Suprapubic skin (tissue), 4 donors: Measurements from ENCODE around the gene RNF31. TPM values are rescaled to one million over a fixed set of nuclear protein-coding genes. Genes with fewer than 3 reads are reported as not detected.

Experiments
- DNase-seq, 2 donors: peaks; one replicate each; pipeline ENCODE4 v3.0.0-alpha.2; 2019; ENCODE audit warnings: low spot score in 2 of 2
- H3K27ac ChIP-seq: fragments of 200-600 bp; sonication (generic); one replicate; pipeline ENCODE4 v1.5.1; 2019
- H3K27me3 ChIP-seq: fragments of 200-600 bp; sonication (generic); one replicate; pipeline ENCODE4 v1.5.1; 2019
- H3K36me3 ChIP-seq: fragments of 200-600 bp; sonication (generic); one replicate; pipeline ENCODE4 v1.5.1; 2019
- H3K4me1 ChIP-seq: fragments of 200-600 bp; sonication (generic); one replicate; pipeline ENCODE4 v1.5.1; 2019
- H3K4me3 ChIP-seq: fragments of 200-600 bp; sonication (generic); one replicate; pipeline ENCODE4 v1.5.1; 2019; ENCODE audit warnings: mild to moderate bottlenecking
- H3K9me3 ChIP-seq: fragments of 200-600 bp; sonication (generic); one replicate; pipeline ENCODE4 v1.5.1; 2019
- EP300 ChIP-seq: sonication (generic); formaldehyde crosslinking; IDR thresholded peaks from one replicate; pipeline ENCODE4 v1.6.1; 2017; ENCODE audit warnings: antibody characterized with exemption
- POLR2A ChIP-seq, 2 donors: fragments of 450-650 bp; IDR thresholded peaks; one replicate each; pipeline ENCODE4 v1.6.1; 2017; ENCODE audit warnings: antibody characterized with exemption in 2 of 2, mild to moderate bottlenecking in 2 of 2, moderate library complexity in 2 of 2
- POLR2AphosphoS5 ChIP-seq, 3 donors: sonication (generic); formaldehyde crosslinking; IDR thresholded peaks; one replicate each; pipeline ENCODE4 v1.6.1; 2017; ENCODE audit warnings: antibody characterized with exemption in 3 of 3
- WGBS: methylation state at CpG from one replicate; pipeline ENCODE4 v1.1.5; 2018; 5-methylcytosine and 5-hydroxymethylcytosine counted together
- total RNA-seq, 4 donors: library from RNA; depleted of rRNA; stranded (reverse); fragments of >200 nt; gene quantifications; one replicate each; pipeline ENCODE4 v1.1.0, GENCODE V29; 2016
- TF ChIP-seq, protein P1 (sequence below), 2 donors: fragments of 200-600 bp in 1 of 2; fragments of 450-650 bp in 1 of 2; sonication (generic) in 1 of 2; IDR thresholded peaks; one replicate each; pipeline ENCODE4 v1.5.1; 2016 to 2019; ENCODE audit warnings: antibody characterized with exemption in 2 of 2, mild to moderate bottlenecking in 1 of 2, moderate library complexity in 1 of 2

The RNF31 gene
- total RNA-seq, 4 donors from 2014 or later, result 62.3 to 97.2 (median 70.6) TPM

DNA sequence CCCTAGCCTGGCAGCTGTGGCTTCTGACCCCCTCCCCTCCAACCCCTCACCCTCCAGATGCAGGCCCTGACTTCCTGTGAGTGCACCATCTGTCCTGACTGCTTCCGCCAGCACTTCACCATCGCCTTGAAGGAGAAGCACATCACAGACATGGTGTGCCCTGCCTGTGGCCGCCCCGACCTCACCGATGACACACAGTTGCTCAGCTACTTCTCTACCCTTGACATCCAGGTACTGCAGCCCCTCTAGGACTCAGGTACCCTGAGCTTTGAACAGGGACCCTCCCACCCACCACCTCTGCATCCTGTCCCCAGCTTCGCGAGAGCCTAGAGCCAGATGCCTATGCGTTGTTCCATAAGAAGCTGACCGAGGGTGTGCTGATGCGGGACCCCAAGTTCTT is 7.8 kb downstream of the RNF31 start:
- H3K27ac ChIP-seq, result no peak overlapping the region
- no peaks in the 10 kb centered on the region for H3K27me3 ChIP-seq
- no peak for DNase-seq
- no peak overlapping the region for H3K4me3 ChIP-seq
- H3K9me3 ChIP-seq, result no peaks in the 10 kb centered on the region
- H3K4me1 ChIP-seq, result peaks cover under 1% of the 10 kb centered on the region
- TF ChIP-seq POLR2A (IDR thresholded peaks at IDR 0.05), result no peak
- TF ChIP-seq EP300, result no peak
- TF ChIP-seq, protein P1, sequence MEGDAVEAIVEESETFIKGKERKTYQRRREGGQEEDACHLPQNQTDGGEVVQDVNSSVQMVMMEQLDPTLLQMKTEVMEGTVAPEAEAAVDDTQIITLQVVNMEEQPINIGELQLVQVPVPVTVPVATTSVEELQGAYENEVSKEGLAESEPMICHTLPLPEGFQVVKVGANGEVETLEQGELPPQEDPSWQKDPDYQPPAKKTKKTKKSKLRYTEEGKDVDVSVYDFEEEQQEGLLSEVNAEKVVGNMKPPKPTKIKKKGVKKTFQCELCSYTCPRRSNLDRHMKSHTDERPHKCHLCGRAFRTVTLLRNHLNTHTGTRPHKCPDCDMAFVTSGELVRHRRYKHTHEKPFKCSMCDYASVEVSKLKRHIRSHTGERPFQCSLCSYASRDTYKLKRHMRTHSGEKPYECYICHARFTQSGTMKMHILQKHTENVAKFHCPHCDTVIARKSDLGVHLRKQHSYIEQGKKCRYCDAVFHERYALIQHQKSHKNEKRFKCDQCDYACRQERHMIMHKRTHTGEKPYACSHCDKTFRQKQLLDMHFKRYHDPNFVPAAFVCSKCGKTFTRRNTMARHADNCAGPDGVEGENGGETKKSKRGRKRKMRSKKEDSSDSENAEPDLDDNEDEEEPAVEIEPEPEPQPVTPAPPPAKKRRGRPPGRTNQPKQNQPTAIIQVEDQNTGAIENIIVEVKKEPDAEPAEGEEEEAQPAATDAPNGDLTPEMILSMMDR (IDR thresholded peaks at IDR 0.05), result no peak
- TF ChIP-seq POLR2AphosphoS5 (IDR thresholded peaks at IDR 0.05), result no peak
- 99% methylated on average over 7 of the region's 10 CpGs for WGBS
- peaks cover 87% of the 10 kb centered on the region for H3K36me3 ChIP-seq

DNA sequence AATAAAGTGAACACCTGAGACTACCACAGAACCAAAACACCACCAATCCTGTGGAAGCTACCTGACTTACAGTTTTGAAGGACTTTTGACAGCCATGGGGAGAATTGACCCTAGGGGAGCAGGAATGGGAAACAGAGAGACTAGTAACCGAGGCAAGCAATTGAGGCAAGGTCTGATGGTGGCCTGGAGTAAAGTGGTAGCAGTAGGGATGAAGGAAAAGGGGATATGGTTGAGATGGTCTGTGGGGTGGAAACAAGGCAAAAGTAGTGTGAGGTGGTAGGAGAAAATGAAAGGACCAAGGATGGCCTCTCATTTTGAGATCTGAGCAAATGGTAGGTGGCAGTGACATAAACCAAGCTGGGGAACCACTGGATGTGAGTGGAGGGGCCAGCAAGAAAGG is 9.5 kb downstream of the RNF31 start:
- 86% methylated on average over 1 of the region's 1 CpG for WGBS
- Histone ChIP-seq H3K4me3 (no peak overlapping the region), H3K9me3 (no peaks in the 10 kb centered on the region), H3K27ac (no peak overlapping the region), H3K36me3 (peaks cover 75% of the 10 kb centered on the region), H3K4me1 (peaks cover 15% of the 10 kb centered on the region), H3K27me3 (no peaks in the 10 kb centered on the region)
- DNase-seq, result no peak
- TF ChIP-seq, protein P1 (IDR thresholded peaks at IDR 0.05), result no peak
- TF ChIP-seq POLR2AphosphoS5 (IDR thresholded peaks at IDR 0.05) (no peak), EP300 (no peak), POLR2A (IDR thresholded peaks at IDR 0.05) (no peak)

DNA sequence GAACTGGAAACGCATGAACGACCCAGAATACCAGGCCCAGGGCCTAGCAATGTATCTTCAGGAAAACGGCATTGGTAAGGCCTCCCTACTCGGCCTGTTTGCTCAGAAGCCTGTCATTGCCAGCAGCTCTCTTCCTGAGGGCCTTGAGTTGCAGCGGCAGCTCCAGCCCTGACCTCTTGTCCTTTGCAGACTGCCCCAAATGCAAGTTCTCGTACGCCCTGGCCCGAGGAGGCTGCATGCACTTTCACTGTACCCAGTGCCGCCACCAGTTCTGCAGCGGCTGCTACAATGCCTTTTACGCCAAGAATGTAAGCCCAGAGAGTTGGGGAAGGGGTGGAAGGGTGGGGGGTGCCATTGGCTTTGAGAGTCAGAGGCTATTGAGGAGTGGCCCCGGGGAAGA is 10.0 kb downstream of the RNF31 start:
- Histone ChIP-seq H3K27me3 (no peaks in the 10 kb centered on the region), H3K9me3 (no peaks in the 10 kb centered on the region), H3K4me1 (peaks cover 19% of the 10 kb centered on the region), H3K36me3 (peaks cover 70% of the 10 kb centered on the region), H3K4me3 (no peak overlapping the region), H3K27ac (no peak overlapping the region)
- no peak for DNase-seq
- 93% methylated on average over 9 of the region's 12 CpGs for WGBS
- TF ChIP-seq POLR2AphosphoS5 (IDR thresholded peaks at IDR 0.05), result no peak

DNA sequence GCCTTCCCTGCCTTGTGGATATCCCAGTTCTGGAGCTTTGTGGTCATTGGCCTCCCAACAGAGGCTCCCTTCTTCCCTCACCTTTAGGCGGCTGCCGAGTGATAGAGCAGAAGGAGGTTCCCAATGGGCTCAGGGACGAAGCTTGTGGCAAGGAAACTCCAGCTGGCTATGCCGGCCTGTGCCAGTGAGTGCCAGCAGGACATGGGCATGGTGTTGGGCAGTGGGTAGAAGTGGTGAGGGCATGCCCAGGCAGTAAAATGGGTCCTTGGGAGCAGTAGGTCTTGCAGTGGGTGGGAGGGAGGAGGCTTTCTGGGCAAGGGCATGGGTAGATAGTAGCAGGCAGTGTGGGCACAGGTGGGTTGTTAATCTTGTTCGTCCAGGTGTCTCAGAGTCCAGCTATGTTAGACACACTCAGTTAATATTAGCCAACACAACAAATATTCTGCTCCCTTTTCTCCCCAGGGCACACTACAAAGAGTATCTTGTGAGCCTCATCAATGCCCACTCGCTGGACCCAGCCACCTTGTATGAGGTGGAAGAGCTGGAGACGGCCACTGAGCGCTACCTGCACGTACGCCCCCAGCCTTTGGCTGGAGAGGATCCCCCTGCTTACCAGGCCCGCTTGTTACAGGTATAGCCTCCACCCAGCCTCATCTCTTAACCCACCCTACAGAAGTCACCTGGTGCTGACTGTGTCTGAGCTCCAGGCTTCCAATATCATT is 12.6 kb downstream of the RNF31 start:
- peaks cover 67% of the 10 kb centered on the region for H3K36me3 ChIP-seq
- 69% methylated on average over 8 of the region's 11 CpGs for WGBS

DNA sequence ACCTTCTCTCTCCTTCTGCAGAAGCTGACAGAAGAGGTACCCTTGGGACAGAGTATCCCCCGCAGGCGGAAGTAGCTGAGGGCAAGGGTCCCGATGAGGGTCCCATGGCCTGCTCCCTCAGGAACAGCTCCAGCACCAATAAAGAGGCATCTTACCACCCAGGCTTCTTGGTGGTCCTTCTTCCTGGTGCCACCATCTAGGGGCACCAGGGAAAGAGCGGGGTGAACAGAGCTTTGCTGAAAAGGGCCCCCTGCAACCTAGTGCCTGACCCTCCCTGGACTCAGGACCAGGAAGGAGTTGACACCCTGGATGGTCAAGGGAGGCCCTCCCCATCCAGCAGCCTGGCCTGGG is 13.2 kb downstream of the RNF31 start:
- Histone ChIP-seq H3K27me3 (no peaks in the 10 kb centered on the region), H3K9me3 (no peaks in the 10 kb centered on the region), H3K36me3 (peaks cover 67% of the 10 kb centered on the region), H3K27ac (peak overlapping the region; percentile 50), H3K4me3 (no peak overlapping the region), H3K4me1 (peaks cover 47% of the 10 kb centered on the region)
- DNase-seq, result no peak
- TF ChIP-seq, protein P1 (IDR thresholded peaks at IDR 0.05), result no peak
- TF ChIP-seq POLR2A (IDR thresholded peaks at IDR 0.05) (no peak), POLR2AphosphoS5 (IDR thresholded peaks at IDR 0.05) (no peak), EP300 (no peak)
- WGBS, result 87% methylated on average over 4 of the region's 4 CpGs

More for the DNA sequence above, 12.6 kb downstream of the RNF31 start:
- Histone ChIP-seq H3K4me1 (peaks cover 44% of the 10 kb centered on the region), H3K9me3 (no peaks in the 10 kb centered on the region), H3K4me3 (no peak overlapping the region), H3K27me3 (no peaks in the 10 kb centered on the region), H3K27ac (peak overlapping the region; percentile 50)
- no peak for TF ChIP-seq EP300
- TF ChIP-seq POLR2A (IDR thresholded peaks at IDR 0.05), result no peak
- TF ChIP-seq, protein P1 (IDR thresholded peaks at IDR 0.05), result no peak
- TF ChIP-seq POLR2AphosphoS5 (IDR thresholded peaks at IDR 0.05), result no peak
- no peak for DNase-seq
